BE2C (cell line): ENCODE results near the gene LINGO3.

Source experiments
- DNase-seq: peaks from one replicate; pipeline ENCODE4 v3.0.0-alpha.2; 2020
- H3K27me3 ChIP-seq: fragments of 250-450 bp; sonication (Bioruptor Pico); 2 replicates; pipeline ENCODE4 v1.5.1; 2020; ENCODE audit warnings: mild to moderate bottlenecking
- H3K36me3 ChIP-seq: fragments of 250-450 bp; sonication (Bioruptor Pico); 2 replicates; pipeline ENCODE4 v1.5.1; 2020; ENCODE audit warnings: mild to moderate bottlenecking
- H3K4me1 ChIP-seq: fragments of 250-450 bp; sonication (Bioruptor Pico); 2 replicates; pipeline ENCODE4 v1.5.1; 2020
- H3K4me3 ChIP-seq: 2 replicates; pipeline ENCODE4 v1.5.1; 2011; ENCODE audit warnings: low read depth, low read length
- H3K9me3 ChIP-seq: fragments of 250-450 bp; sonication (Bioruptor Pico); 2 replicates; pipeline ENCODE4 v1.5.1; 2020
- TF ChIP-seq, protein P1 (sequence below): IDR thresholded peaks from 2 replicates; pipeline ENCODE4 v1.5.1; 2012; ENCODE audit warnings: mild to moderate bottlenecking, low read depth, low read length

The LINGO3 gene

DNA sequence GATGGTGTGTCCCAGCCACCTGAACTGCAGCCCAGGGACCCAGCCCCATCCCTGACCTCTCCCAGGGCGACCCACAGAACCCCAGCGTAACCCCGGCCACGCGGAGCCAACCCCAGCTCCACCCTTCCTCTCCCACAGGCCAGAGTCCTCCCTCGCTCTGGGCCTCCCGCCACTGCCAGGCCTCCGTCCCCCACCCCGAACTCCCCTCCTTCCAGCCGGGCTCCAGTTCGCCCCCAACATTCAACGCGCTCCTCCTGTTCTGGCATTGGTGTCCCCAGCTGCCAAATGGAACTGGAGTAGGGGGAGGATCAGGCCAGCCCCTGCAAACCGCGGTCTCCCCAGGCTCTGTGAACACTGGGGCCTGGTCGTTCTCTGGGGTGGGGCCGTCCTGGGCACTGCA, 7.4 kb downstream of the LINGO3 start:
- Histone ChIP-seq H3K4me1 (peaks cover 3% of the 10 kb centered on the region), H3K27me3 (peaks cover 5% of the 10 kb centered on the region; the same call in 1 of the 2 replicates), H3K36me3 (no peaks in the 10 kb centered on the region), H3K4me3 (no peak overlapping the region), H3K9me3 (no peaks in the 10 kb centered on the region)
- DNase-seq = no peak
- TF ChIP-seq, protein P1, sequence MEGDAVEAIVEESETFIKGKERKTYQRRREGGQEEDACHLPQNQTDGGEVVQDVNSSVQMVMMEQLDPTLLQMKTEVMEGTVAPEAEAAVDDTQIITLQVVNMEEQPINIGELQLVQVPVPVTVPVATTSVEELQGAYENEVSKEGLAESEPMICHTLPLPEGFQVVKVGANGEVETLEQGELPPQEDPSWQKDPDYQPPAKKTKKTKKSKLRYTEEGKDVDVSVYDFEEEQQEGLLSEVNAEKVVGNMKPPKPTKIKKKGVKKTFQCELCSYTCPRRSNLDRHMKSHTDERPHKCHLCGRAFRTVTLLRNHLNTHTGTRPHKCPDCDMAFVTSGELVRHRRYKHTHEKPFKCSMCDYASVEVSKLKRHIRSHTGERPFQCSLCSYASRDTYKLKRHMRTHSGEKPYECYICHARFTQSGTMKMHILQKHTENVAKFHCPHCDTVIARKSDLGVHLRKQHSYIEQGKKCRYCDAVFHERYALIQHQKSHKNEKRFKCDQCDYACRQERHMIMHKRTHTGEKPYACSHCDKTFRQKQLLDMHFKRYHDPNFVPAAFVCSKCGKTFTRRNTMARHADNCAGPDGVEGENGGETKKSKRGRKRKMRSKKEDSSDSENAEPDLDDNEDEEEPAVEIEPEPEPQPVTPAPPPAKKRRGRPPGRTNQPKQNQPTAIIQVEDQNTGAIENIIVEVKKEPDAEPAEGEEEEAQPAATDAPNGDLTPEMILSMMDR = no peak

- H3K36me3 ChIP-seq = no peaks in the 10 kb centered on the region
- TF ChIP-seq, protein P1 = no peak
- peaks cover 32% of the 10 kb centered on the region for H3K27me3 ChIP-seq
- no peak overlapping the region for H3K4me3 ChIP-seq
- no peaks in the 10 kb centered on the region for H3K9me3 ChIP-seq
- no peak for DNase-seq
- peaks cover 10% of the 10 kb centered on the region for H3K4me1 ChIP-seq
Observed at GRCh38 chr19:2296141-2296540, 11.8 kb downstream of the LINGO3 start.

- Histone ChIP-seq H3K27me3 (peaks cover 45% of the 10 kb centered on the region), H3K4me3 (peak overlapping the region; percentile 32), H3K36me3 (no peaks in the 10 kb centered on the region), H3K4me1 (peaks cover 10% of the 10 kb centered on the region), H3K9me3 (no peaks in the 10 kb centered on the region)
- DNase-seq = peak; percentile 83
- TF ChIP-seq, protein P1 = no peak
Observed at GRCh38 chr19:2294687-2295335, 13.1 kb downstream of the LINGO3 start.

DNA sequence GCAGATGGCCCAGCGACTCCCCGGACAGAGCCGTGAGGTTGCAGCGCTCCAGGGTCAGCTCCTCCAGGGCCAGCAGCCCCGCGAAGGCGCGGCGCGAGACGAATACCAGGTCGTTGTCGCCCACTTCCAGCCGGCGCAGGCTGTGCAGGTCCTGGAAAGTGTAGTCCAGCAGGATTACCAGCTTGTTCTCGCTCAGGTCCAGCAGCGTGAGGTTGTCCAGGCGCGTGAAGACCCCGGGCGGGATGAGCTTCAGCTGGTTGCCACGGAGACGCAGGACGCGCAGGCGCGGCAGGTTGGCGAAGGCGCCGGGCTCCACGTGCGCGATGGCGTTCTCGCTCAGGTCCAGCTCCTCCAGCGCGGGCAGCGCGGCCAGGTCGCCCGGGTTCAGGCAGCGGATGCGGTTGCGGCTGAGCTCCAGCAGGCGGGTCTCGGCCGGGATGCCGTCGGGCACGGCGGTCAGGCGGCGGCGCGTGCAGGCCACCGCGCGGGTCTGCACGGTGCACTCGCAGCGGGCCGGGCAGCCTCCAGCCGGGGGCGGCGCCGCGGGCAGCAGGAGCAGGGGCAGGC, 16.7 kb downstream of the LINGO3 start:
- peaks cover 10% of the 10 kb centered on the region for H3K4me1 ChIP-seq
- TF ChIP-seq, protein P1 = no peak
- peak overlapping the region; percentile 28 for H3K4me3 ChIP-seq
- peaks cover 70% of the 10 kb centered on the region for H3K27me3 ChIP-seq
- peak; percentile 54 for DNase-seq
- no peaks in the 10 kb centered on the region for H3K9me3 ChIP-seq
- no peaks in the 10 kb centered on the region for H3K36me3 ChIP-seq

GRCh38 chr19:2290441-2291184, 17.3 kb downstream of the LINGO3 start:
- Histone ChIP-seq H3K27me3 (peaks cover 67% of the 10 kb centered on the region), H3K4me3 (no peak overlapping the region; the same call in 1 of the 2 replicates)
- peak; percentile 19 for DNase-seq

More at GRCh38 chr19:2290441-2291184, 17.3 kb downstream of the LINGO3 start:
- H3K36me3 ChIP-seq = no peaks in the 10 kb centered on the region
- TF ChIP-seq, protein P1 = no peak
- H3K9me3 ChIP-seq = no peaks in the 10 kb centered on the region
- peaks cover 8% of the 10 kb centered on the region for H3K4me1 ChIP-seq
